B cell (primary cell): ENCODE results near the gene SLC35F2. TPM values are rescaled to one million over a fixed set of nuclear protein-coding genes. Genes with fewer than 3 reads are reported as not detected.

ENCODE experiments used
- ATAC-seq: fragments of 200-7000 bp; cut with Tn5 transposase; one replicate; pipeline ENCODE4 v1.10.0; 2021; ENCODE audit warnings: low read depth, mild to moderate bottlenecking, moderate number of reproducible peaks, moderate library complexity
- CTCF ChIA-PET: fragments of 350-600 bp; sonication (Branson Sonifier 250); formaldehyde crosslinking; loops from one replicate; lab custom pipeline; 2021; ENCODE audit warnings: antibody characterized with exemption, inconsistent platforms; lab: Charles Lee
- POLR2A ChIA-PET: fragments of 350-600 bp; sonication (Branson Sonifier 250); formaldehyde crosslinking; loops from one replicate; lab custom pipeline; 2021; ENCODE audit warnings: antibody characterized with exemption; lab: Charles Lee
- DNase-seq: peaks from one replicate; pipeline ENCODE4 v3.0.0; 2013
- H2AFZ ChIP-seq: 2 replicates; pipeline ENCODE4 v1.6.1; 2012; ENCODE audit warnings: mild to moderate bottlenecking, low read depth, low read length; ENCODE audit not compliant: insufficient read depth, poor library complexity, severe bottlenecking
- H3K27ac ChIP-seq, 2 donors: 1 replicate in 1 of 2; 2 replicates in 1 of 2; pipeline ENCODE4 v1.5.1; 2012 to 2013; ENCODE audit warnings: low read length in 2 of 2, mild to moderate bottlenecking in 2 of 2, moderate library complexity in 1 of 2
- H3K27me3 ChIP-seq, 4 experiments: fragments of 200-600 bp in 1 of 4; sonication (generic) in 1 of 4; replicated peaks in 1 of 4; 1 replicate in 2 of 4; 2 replicates in 2 of 4; pipeline versions ENCODE4 v1.6.1 to v1.7.0; 2013 to 2016; ENCODE audit warnings: low read length in 3 of 4, mild to moderate bottlenecking in 2 of 4, mixed read lengths in 1 of 4, moderate library complexity in 1 of 4; ENCODE audit not compliant: insufficient read depth in 4 of 4, control insufficient read depth in 3 of 4; ENCODE audit errors: control extremely low read depth in 1 of 4
- H3K36me3 ChIP-seq, 2 experiments: replicated peaks in 1 of 2; 1 replicate in 1 of 2; 2 replicates in 1 of 2; pipeline versions ENCODE4 v1.6.1 to v1.7.1; 2013; ENCODE audit warnings: low read length in 1 of 2; ENCODE audit not compliant: insufficient read depth in 2 of 2, control insufficient read depth in 1 of 2; ENCODE audit errors: control extremely low read depth in 1 of 2, extremely low read depth in 1 of 2
- H3K4me1 ChIP-seq, 2 donors: fragments of 200-600 bp in 1 of 2; sonication (generic) in 1 of 2; 1 replicate in 1 of 2; 2 replicates in 1 of 2; pipeline versions ENCODE4 v1.5.1 to v1.6.1; 2013 to 2017; ENCODE audit warnings: low read length in 2 of 2; ENCODE audit not compliant: control insufficient read depth in 2 of 2, insufficient read depth in 2 of 2
- H3K4me2 ChIP-seq: replicated peaks from 2 replicates; pipeline ENCODE3; 2012; ENCODE audit warnings: mild to moderate bottlenecking, low read depth, low read length; ENCODE audit not compliant: poor library complexity, severe bottlenecking
- H3K4me3 ChIP-seq, 5 experiments: fragments of 200-600 bp in 1 of 5; sonication (generic) in 1 of 5; 1 replicate in 3 of 5; 2 replicates in 2 of 5; pipeline versions ENCODE4 v1.5.1 to v1.7.0; 2011 to 2016; ENCODE audit warnings: low read length in 4 of 5, mild to moderate bottlenecking in 4 of 5, low read depth in 2 of 5, control low read depth in 1 of 5, moderate library complexity in 1 of 5; ENCODE audit not compliant: insufficient read depth in 1 of 5; ENCODE audit errors: control extremely low read depth in 1 of 5, extremely low read depth in 1 of 5
- H3K79me2 ChIP-seq: fragments of 200-600 bp; sonication (generic); one replicate; pipeline ENCODE4 v1.6.0; 2016; ENCODE audit warnings: low read length; ENCODE audit not compliant: control insufficient read depth, insufficient read depth
- H3K9ac ChIP-seq: fragments of 200-600 bp; sonication (generic); 2 replicates; pipeline ENCODE4 v1.6.1; 2017; ENCODE audit warnings: mild to moderate bottlenecking, low read length, moderate library complexity
- H3K9me3 ChIP-seq, 3 donors: one replicate each; pipeline versions ENCODE4 v1.6.1 to v1.7.1; 2013; ENCODE audit warnings: low read length in 2 of 3; ENCODE audit not compliant: control insufficient read depth in 2 of 3, insufficient read depth in 1 of 3; ENCODE audit errors: control extremely low read depth in 1 of 3
- H4K20me1 ChIP-seq: 2 replicates; pipeline ENCODE4 v1.6.0; 2012; ENCODE audit warnings: mild to moderate bottlenecking, low read length; ENCODE audit not compliant: insufficient read depth, control insufficient read depth, poor library complexity, severe bottlenecking
- H3K27ac Mint-ChIP-seq: one replicate; pipeline ENCODE4 v1.8.0; 2021; ENCODE audit warnings: mixed read lengths
- H3K27me3 Mint-ChIP-seq: one replicate; pipeline ENCODE4 v1.8.0; 2021; ENCODE audit warnings: mixed read lengths
- H3K4me1 Mint-ChIP-seq: one replicate; pipeline ENCODE4 v1.8.0; 2021; ENCODE audit warnings: mixed read lengths
- H3K4me3 Mint-ChIP-seq: one replicate; pipeline ENCODE4 v1.8.0; 2021; ENCODE audit warnings: mixed read lengths
- H3K9me3 Mint-ChIP-seq: one replicate; pipeline ENCODE4 v1.8.0; 2022; ENCODE audit warnings: mixed read lengths; ENCODE audit not compliant: insufficient read depth
- EZH2 ChIP-seq: IDR thresholded peaks from 2 replicates; pipeline ENCODE4 v1.6.1; 2012; ENCODE audit warnings: borderline replicate concordance, low read depth, mild to moderate bottlenecking, moderate library complexity, low read length; ENCODE audit not compliant: insufficient read depth, poor library complexity, severe bottlenecking
- WGBS: methylation state at CpG from one replicate; pipeline ENCODE4 v1.1.5; 2013; ENCODE audit warnings: missing lambda C conversion rate; ENCODE audit not compliant: insufficient coverage; 5-methylcytosine and 5-hydroxymethylcytosine counted together
- intact Hi-C: fragments of 100-400 bp; cut with micrococcal nuclease; formaldehyde crosslinking; loops from one replicate; pipeline ENCODE4 v1.10.0; 2022
- polyA plus RNA-seq: library from polyadenylated mRNA; depleted of rRNA; stranded (reverse); fragments of >200 nt; gene quantifications from 2 replicates; pipeline ENCODE4 v1.2.3, GENCODE V29; 2012
- total RNA-seq, 2 donors: library from RNA; stranded (reverse); fragments of 120-200 nt in 1 of 2; gene quantifications; 1 replicate in 1 of 2; 2 replicates in 1 of 2; pipeline versions ENCODE4 v1.2.3 to v1.2.4, GENCODE V29; 2013 to 2022
- TF ChIP-seq, protein P1 (sequence below): fragments of 200-600 bp; IDR thresholded peaks from one replicate; pipeline ENCODE4 v1.8.0; 2022; ENCODE audit warnings: antibody characterized with exemption, mild to moderate bottlenecking

Gene SLC35F2
- total and polyA plus RNA-seq, 2 donors (not counting 1 experiment from before 2014, with no cell fraction given) = 10.9 TPM

- H2AFZ ChIP-seq = no peak overlapping the region
- Mint-ChIP-seq H3K27me3 (no peaks in the 10 kb centered on the region), H3K4me1 (peaks cover 29% of the 10 kb centered on the region), H3K9me3 (no peaks in the 10 kb centered on the region), H3K27ac (no peak overlapping the region), H3K4me3 (no peak overlapping the region)
- H3K4me1 ChIP-seq = peaks cover 0 to 3% of the 10 kb centered on the region in 2 donors
- H3K4me2 ChIP-seq = no peak overlapping the region
- intact Hi-C loops = no loop called here
- TF ChIP-seq, protein P1, sequence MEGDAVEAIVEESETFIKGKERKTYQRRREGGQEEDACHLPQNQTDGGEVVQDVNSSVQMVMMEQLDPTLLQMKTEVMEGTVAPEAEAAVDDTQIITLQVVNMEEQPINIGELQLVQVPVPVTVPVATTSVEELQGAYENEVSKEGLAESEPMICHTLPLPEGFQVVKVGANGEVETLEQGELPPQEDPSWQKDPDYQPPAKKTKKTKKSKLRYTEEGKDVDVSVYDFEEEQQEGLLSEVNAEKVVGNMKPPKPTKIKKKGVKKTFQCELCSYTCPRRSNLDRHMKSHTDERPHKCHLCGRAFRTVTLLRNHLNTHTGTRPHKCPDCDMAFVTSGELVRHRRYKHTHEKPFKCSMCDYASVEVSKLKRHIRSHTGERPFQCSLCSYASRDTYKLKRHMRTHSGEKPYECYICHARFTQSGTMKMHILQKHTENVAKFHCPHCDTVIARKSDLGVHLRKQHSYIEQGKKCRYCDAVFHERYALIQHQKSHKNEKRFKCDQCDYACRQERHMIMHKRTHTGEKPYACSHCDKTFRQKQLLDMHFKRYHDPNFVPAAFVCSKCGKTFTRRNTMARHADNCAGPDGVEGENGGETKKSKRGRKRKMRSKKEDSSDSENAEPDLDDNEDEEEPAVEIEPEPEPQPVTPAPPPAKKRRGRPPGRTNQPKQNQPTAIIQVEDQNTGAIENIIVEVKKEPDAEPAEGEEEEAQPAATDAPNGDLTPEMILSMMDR = no peak
- no peak for TF ChIP-seq EZH2
- H3K27ac ChIP-seq = no peak overlapping the region
- POLR2A ChIA-PET = no interaction called here
- no peak for DNase-seq
- H3K79me2 ChIP-seq = peaks cover 85% of the 10 kb centered on the region
- no peaks in the 10 kb centered on the region for H3K9me3 ChIP-seq
- H3K27me3 ChIP-seq = no peaks in the 10 kb centered on the region
- no CpG with 5 or more reads among the region's 1 CpG for WGBS
- H3K4me3 ChIP-seq = no peak overlapping the region
- ATAC-seq = no peak
- H3K9ac ChIP-seq = no peak overlapping the region
- peaks cover 27% of the 10 kb centered on the region for H4K20me1 ChIP-seq
- CTCF ChIA-PET = interaction anchor here (1.5 kb wide), 1 partner anchor 9 kb away, joined by 3 read pairs; no protein-coding TSS in a partner anchor
- H3K36me3 ChIP-seq = peaks cover 0 to 3% of the 10 kb centered on the region in 2 experiments
These were observed 10.2 kb downstream of the SLC35F2 start for GRCh38 chr11:107848345-107848744.

GRCh38 chr11:107847184-107847583 lies 11.4 kb downstream of the SLC35F2 start:
- H3K4me2 ChIP-seq = no peak overlapping the region
- H3K27me3 ChIP-seq = no peaks in the 10 kb centered on the region
- Mint-ChIP-seq H3K27me3 (no peaks in the 10 kb centered on the region), H3K9me3 (no peaks in the 10 kb centered on the region), H3K4me1 (peaks cover 31% of the 10 kb centered on the region), H3K27ac (peak overlapping the region; percentile 28), H3K4me3 (no peak overlapping the region)
- ATAC-seq (no peak), DNase-seq (no peak)
- H3K4me1 ChIP-seq = peaks cover 0 to 3% of the 10 kb centered on the region in 2 donors
- 100% methylated on average over 1 of the region's 2 CpGs for WGBS
- H3K4me3 ChIP-seq = no peak overlapping the region
- H3K36me3 ChIP-seq = peaks cover 0 to 3% of the 10 kb centered on the region in 2 experiments
- TF ChIP-seq, protein P1 = no peak
- TF ChIP-seq EZH2 = no peak
- intact Hi-C loops = no loop called here
- peaks cover 27% of the 10 kb centered on the region for H4K20me1 ChIP-seq
- H2AFZ ChIP-seq = no peak overlapping the region
- ChIA-PET POLR2A (no interaction called here), CTCF (interaction anchor here (0.6 kb wide), 1 partner anchor 56 kb away, joined by 4 read pairs; no protein-coding TSS in a partner anchor)
- no peak overlapping the region for H3K9ac ChIP-seq
- H3K27ac ChIP-seq = no peak overlapping the region
- no peaks in the 10 kb centered on the region for H3K9me3 ChIP-seq
- peaks cover 86% of the 10 kb centered on the region for H3K79me2 ChIP-seq
